CD4-positive, alpha-beta T cell treated with Interleukin-6 for 4 hours (primary cell): ENCODE measurements around the gene ST3GAL3.

Experiments used
- DNase-seq: peaks from one replicate; pipeline ENCODE4 v3.0.0-alpha.2; 2020; ENCODE audit warnings: mixed read lengths

ST3GAL3 gene

GRCh38 chr1:43882763-43883162, 175.4 kb downstream of the ST3GAL3 start:
- DNase-seq, result no peak

- no peak for DNase-seq
Observed at GRCh38 chr1:43883321-43883720, 176.0 kb downstream of the ST3GAL3 start.

- no peak for DNase-seq
Observed at GRCh38 chr1:43885279-43885801, 178.0 kb downstream of the ST3GAL3 start.

GRCh38 chr1:43887748-43888147, 180.4 kb downstream of the ST3GAL3 start:
- no peak for DNase-seq

- no peak for DNase-seq
Observed at GRCh38 chr1:43890815-43891214, 183.5 kb downstream of the ST3GAL3 start.

- no peak for DNase-seq
Observed at GRCh38 chr1:43893006-43893405, 185.7 kb downstream of the ST3GAL3 start.

GRCh38 chr1:43898981-43899380, 191.6 kb downstream of the ST3GAL3 start:
- DNase-seq, result no peak

GRCh38 chr1:43900386-43900785, 193.1 kb downstream of the ST3GAL3 start:
- no peak for DNase-seq

- no peak for DNase-seq
Observed at GRCh38 chr1:43901196-43901961, 194.0 kb downstream of the ST3GAL3 start.

GRCh38 chr1:43902058-43902831, 194.9 kb downstream of the ST3GAL3 start:
- no peak for DNase-seq

GRCh38 chr1:43904660-43905551, 197.6 kb downstream of the ST3GAL3 start:
- DNase-seq, result no peak

GRCh38 chr1:43908226-43908625, 200.9 kb downstream of the ST3GAL3 start:
- no peak for DNase-seq

GRCh38 chr1:43908858-43909257, 201.5 kb downstream of the ST3GAL3 start:
- DNase-seq, result no peak

GRCh38 chr1:43910343-43910742, 203.0 kb downstream of the ST3GAL3 start:
- DNase-seq, result no peak

- no peak for DNase-seq
Observed at GRCh38 chr1:43912607-43913006, 205.3 kb downstream of the ST3GAL3 start.

- DNase-seq, result no peak
Observed at GRCh38 chr1:43913051-43913501, 205.7 kb downstream of the ST3GAL3 start.

- DNase-seq, result no peak
Observed at GRCh38 chr1:43913666-43914360, 206.5 kb downstream of the ST3GAL3 start.

GRCh38 chr1:43914576-43915525, 207.5 kb downstream of the ST3GAL3 start:
- no peak for DNase-seq

GRCh38 chr1:43919906-43920305, 212.6 kb downstream of the ST3GAL3 start:
- DNase-seq, result no peak

- no peak for DNase-seq
Observed at GRCh38 chr1:43921022-43921421, 213.7 kb downstream of the ST3GAL3 start.

GRCh38 chr1:43924516-43924915, 217.2 kb downstream of the ST3GAL3 start:
- no peak for DNase-seq
